A549 (cell line): ENCODE measurements around the gene ALPI.

Source experiments
- POLR2A ChIP-seq: IDR thresholded peaks from 2 replicates; pipeline ENCODE4 v1.6.1; 2012; ENCODE audit warnings: mild to moderate bottlenecking, low read length
- POLR2AphosphoS2 ChIP-seq: conservative IDR thresholded peaks from 2 replicates; pipeline ENCODE4 v1.6.1; 2012; ENCODE audit warnings: low read length, improper control_type of control experiment, inconsistent platforms
- RFX5 ChIP-seq: fragments of 450-650 bp; IDR thresholded peaks from 2 replicates; pipeline ENCODE4 v1.7.1; 2014; ENCODE audit warnings: antibody characterized with exemption, mild to moderate bottlenecking, moderate library complexity
- TF ChIP-seq, protein P1 (sequence below): fragments of >200 bp; sonication (Bioruptor Twin); formaldehyde crosslinking; IDR thresholded peaks from 3 replicates; pipeline ENCODE4 v1.5.1; 2016

DNA sequence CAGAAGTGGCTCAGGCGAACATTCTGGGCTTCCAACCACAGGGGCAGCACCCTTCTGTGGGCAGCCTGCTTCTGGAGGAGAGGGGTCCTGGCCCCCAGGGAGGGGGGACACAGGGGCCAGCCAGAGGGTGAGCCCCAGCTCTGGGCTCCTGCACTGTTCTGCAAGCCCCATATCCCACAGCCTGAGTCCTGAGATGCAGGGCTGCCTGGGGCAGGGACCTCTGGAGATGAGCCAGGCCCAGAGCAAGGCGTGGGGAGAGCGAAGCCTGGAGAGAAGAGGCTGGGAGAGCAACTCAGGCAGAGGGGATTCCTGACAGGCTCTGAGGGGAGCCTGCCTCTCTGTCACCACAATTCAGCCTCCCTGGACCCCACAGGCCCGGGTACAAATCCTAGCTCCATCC lies 50.8 kb downstream of the ALPI start:
- TF ChIP-seq, protein P1, sequence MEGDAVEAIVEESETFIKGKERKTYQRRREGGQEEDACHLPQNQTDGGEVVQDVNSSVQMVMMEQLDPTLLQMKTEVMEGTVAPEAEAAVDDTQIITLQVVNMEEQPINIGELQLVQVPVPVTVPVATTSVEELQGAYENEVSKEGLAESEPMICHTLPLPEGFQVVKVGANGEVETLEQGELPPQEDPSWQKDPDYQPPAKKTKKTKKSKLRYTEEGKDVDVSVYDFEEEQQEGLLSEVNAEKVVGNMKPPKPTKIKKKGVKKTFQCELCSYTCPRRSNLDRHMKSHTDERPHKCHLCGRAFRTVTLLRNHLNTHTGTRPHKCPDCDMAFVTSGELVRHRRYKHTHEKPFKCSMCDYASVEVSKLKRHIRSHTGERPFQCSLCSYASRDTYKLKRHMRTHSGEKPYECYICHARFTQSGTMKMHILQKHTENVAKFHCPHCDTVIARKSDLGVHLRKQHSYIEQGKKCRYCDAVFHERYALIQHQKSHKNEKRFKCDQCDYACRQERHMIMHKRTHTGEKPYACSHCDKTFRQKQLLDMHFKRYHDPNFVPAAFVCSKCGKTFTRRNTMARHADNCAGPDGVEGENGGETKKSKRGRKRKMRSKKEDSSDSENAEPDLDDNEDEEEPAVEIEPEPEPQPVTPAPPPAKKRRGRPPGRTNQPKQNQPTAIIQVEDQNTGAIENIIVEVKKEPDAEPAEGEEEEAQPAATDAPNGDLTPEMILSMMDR: no peak
- no peak for TF ChIP-seq RFX5
- TF ChIP-seq POLR2AphosphoS2: no peak
- no peak for TF ChIP-seq POLR2A
